GM21381 (cell line): Measurements from ENCODE around the gene PTPN12.
"Not testable (repeated sequence)": the region's sequence is repeated elsewhere in the genome, so short reads cannot be mapped to it uniquely, and the experiment has no call there.

ENCODE experiments used
- ATAC-seq: cut with Tn5 transposase; IDR thresholded peaks from one replicate; pipeline ENCODE4 v1.9.1; 2021; ENCODE audit warnings: mild to moderate bottlenecking, moderate library complexity; ENCODE audit not compliant: unreplicated experiment

PTPN12 gene

DNA sequence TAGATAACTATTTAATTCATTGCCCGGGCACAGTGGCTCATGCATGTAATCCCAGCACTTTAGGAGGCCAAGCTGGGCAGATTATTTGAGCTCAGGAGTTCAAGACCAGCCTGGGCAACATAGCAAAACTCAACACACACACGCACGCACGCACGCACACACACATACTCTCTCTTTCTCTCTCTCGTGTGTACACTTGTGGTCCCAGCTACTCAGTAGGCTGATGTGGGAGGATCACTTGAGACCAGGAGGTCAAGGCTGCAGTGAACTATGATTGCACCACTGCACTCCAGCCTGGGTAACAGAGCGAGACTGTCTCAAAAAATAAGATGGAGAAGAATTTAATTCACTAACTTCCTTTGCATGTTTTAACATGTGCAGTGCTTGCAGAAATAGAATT is 38.1 kb downstream of the PTPN12 start:
- ATAC-seq: no peak

DNA sequence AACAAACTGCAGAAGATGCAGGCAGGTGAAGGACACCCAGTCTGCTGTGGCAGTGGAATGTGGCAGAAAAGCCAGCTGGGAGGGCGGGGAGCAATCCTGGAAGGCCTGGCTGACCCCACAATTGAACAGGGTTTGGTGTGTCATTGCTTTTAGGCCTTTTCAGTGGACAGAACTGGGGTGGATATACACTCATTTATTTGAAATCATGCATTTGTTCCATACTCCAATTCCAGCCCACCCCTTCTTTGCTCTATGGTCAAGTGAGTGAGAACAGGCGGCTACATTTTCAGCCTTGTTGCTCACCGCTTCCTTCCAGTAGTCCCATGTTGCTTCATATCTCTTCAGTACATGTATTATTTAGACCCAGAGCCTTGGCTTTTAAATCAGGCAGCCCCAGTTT is 39.8 kb downstream of the PTPN12 start:
- no peak for ATAC-seq

DNA sequence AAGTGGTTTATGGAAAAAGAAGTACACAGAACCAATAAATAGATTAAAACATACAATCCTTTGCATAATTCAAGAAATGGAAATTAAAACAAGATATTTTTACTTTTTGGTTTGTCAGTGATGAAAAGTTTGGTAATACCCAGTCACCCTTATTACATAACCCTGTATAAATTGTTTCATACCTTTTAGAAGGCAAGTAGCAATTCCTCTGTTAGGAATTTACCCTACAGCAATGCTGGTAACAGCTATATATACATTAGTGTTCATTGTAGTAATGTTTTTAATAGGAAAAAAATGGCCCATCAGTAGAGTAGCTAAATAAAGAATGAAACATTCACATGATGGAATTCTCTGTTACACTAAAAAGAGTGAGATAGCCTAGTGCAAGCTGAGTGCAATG is 42.7 kb downstream of the PTPN12 start:
- ATAC-seq: no peak

DNA sequence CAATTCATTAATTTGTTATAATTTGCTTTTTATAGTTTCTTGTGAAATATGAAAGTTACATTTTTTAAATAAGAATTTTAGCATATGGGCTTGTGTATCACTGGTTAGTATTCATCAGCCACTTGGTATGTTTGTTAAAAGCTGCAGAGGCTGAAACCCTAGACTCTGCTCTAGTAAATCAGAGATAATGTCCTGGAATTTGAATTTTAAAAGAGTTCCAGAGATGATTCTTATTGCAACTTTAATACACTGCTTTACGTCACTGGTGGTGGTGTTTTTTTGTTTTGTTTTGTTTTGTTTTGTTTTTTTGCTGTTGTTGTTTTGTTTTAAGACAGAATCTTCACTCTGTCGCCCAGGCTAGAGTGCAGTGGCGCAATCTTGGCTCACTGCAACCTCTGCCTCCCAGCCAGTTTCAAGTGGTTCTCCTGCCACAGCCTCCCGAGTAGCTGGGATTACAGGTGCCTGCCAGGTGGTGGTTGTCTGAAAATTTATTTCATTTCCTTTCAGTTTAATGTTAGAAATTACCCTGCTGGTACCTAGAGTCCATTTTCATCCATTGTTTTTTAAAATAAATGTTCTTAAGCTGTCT is 43.8 kb downstream of the PTPN12 start:
- no peak for ATAC-seq

DNA sequence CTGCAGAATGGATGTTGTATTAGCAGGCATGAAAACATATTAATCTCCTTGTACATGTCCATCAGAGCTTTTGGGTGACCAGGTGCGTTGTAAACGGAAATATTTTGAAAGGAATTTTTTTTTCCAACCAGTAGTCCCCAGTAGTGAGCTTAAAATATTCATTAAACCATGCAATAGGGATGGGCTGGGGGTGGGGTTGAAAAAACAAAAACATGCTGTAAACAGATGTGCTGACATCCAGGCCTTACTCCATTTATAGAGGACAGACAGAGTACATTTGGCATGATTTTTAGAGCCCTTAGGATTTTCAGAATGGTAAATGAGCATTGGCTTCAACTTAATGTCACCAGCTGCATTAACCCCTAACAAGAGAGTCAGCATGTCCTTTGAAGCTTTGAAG is 50.2 kb downstream of the PTPN12 start:
- no peak for ATAC-seq

DNA sequence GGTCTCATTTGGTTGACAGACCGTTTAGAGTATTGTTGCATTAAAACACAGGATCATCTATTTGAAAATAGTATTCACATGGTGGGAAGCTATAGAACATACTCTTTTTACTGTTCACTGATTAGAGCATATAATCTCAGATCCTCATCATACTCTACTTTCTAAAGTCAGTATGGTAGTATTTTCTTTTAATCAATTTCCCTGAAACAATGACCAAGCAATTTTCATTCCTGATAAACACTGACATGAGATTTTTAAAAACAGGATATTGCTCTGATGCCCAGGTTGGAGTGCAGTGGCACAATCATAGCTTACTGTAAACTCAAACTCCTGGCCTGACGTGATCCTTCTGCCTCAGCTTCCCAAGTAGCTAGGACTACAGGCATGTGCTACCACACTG is 63.9 kb downstream of the PTPN12 start:
- ATAC-seq: no peak

DNA sequence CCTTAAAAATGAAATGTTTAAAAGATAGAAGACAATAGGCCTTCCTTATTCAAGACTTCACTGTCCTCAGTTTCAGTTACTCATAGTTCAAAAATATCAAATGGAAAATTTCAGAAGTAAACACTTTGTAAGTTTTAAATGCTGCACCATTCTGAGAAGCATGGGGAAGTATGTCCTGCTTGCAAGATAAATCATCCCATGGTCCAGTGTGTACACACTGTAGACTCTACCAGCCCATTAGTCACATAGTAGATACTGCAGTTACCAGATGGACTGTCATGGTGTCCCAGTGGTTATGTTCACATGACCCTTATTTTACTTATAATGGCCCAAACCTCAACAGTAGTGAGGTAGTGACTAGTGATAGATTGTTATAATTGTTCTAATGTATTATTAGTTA is 69.5 kb downstream of the PTPN12 start:
- no peak for ATAC-seq

DNA sequence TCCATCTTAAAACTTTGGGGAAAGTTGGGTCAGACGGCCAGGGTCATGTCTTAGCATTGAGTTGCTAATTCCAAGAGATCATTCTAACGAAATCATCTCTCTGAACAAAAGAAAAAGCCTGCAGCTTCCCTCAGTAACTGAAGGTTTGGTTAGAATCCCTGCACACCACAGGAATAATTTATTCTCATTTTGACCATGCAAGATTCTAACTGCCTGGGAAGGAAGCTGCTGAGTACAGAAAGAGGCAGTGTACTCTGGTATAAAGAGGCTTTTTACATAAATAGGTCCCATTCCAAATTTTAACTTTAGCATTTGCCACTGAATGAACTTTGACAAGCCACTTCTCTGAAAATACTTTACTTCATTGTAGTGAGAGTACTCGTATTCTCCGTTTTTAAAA is 82.2 kb downstream of the PTPN12 start:
- ATAC-seq: no peak

DNA sequence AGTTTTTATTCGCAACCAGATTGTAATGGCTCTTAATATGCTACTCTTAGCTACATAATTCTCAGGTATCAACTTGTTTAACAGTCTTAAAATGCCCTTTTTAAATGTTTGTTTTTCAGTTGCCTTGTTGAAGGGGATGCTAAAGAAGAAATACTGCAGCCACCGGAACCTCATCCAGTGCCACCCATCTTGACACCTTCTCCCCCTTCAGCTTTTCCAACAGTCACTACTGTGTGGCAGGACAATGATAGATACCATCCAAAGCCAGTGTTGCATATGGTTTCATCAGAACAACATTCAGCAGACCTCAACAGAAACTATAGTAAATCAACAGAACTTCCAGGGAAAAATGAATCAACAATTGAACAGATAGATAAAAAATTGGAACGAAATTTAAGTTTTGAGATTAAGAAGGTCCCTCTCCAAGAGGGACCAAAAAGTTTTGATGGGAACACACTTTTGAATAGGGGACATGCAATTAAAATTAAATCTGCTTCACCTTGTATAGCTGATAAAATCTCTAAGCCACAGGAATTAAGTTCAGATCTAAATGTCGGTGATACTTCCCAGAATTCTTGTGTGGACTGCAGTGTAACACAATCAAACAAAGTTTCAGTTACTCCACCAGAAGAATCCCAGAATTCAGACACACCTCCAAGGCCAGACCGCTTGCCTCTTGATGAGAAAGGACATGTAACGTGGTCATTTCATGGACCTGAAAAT is 89.7 kb downstream of the PTPN12 start:
- no peak for ATAC-seq

DNA sequence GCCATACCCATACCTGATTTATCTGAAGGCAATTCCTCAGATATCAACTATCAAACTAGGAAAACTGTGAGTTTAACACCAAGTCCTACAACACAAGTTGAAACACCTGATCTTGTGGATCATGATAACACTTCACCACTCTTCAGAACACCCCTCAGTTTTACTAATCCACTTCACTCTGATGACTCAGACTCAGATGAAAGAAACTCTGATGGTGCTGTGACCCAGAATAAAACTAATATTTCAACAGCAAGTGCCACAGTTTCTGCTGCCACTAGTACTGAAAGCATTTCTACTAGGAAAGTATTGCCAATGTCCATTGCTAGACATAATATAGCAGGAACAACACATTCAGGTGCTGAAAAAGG is 90.2 kb downstream of the PTPN12 start:
- ATAC-seq: no peak

DNA sequence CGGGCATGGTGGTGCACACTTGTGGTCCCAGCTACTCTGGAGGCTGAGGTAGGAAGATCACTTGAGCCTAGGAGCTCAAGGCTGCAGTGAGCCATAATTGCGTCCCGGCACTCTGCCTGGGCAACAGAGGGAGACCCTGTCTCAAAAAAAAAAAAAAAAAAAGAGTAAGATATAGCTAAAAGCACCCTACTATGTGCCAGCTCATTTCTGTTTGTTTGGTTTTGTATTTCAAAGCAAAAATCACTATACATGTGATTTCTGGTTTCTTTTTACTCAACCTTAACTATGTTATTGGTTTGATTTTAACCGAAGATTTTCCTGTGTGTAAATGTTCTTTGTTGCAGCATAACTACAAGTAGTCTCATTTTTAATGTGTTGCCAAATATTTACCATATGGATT is 92.7 kb downstream of the PTPN12 start:
- ATAC-seq: no peak

DNA sequence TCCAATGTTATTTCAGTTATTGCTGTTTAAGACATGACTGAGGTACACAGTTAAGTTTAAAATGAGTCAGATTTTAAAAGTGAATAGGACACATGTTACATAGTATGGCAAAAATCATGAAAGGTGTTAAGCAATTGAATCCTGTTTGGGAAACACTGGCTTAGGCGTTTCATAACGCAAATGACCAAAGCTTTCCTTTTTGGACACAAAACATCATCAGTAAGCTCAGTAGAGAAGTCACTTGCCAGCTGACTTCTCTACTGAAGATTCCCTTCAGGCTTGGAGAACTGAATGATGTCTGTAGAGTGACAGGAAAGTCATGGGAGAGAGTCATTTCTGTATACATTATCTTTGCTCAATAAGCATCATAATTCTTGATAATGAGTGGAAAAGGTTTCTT is 94.7 kb downstream of the PTPN12 start:
- no peak for ATAC-seq

DNA sequence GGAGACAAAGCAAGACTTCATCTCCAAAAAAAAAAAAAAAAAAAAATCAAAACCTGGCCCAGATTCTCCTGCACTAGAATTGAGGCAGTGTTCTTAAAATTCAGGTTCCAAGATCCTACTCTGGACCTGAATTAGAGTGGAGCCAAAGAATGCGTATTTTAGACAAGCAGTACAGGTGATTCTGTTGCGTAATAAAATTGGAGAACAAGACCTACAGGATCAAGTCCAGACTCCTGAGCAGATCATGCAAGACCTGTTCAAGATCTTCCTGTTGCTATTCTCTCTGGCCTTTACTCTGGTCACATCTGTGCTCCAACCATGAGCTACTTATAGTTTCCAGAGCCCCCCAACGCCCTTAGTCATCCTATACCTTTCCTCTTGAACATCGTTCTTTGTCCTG is 107.7 kb downstream of the PTPN12 start:
- ATAC-seq: no peak

DNA sequence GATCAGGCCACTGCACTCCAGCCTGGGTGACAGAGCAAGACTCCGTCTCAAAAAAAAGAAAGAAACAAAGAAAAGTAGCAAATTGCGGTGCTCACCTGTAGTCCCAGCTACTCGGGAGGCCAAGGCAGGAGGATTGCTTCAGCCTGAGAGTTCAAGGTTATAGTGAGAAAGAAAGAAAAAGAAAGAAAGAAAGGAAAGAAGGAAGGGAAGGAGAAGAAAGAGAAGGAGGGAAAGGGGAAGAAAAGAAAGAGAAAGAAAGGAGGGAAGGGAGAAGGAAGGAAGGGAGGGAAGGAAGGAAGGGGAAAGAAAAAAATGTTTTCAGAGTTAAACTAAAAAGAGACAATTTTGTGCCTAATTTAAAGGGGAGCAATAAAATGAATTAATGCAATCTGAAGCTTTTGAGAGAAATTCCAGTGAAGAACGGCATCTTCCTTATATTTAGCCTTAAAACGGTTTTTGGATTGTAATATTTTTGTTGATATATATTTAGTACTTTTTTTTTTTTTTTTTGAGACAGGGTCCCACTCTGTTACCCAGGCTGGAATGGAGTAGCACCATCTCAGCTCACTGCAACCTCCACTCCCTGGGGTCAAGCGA is 111.7 kb downstream of the PTPN12 start:
- ATAC-seq: no peak

DNA sequence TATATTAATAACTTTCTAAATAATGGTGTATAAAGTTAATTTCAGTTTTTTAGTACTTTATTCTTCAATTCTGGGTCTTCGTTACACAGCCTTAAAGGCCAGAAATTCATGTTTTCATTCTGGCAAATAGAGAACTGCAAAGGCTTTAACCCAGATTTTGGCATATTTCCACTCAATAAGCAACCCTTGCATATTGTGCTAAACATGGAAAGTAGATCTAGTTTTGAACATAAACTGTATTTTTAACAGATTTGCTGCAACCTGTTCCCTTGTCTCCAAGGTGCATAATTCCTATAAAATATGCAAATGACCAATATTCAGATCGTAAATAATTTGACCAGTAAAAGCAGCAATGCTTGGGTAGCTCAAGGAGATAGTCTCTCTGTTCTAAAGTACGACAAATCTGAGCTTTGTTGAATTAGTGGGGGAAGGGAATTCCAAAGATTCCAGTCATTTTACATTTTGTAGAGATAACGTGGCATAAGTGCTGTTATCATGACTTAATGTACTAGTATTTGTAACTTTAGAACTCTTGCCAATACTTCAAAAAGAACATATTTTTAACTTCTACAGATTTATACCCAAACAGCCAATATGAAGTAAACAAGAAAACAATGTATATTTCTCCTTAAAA is 112.7 kb downstream of the PTPN12 start:
- no peak for ATAC-seq

DNA sequence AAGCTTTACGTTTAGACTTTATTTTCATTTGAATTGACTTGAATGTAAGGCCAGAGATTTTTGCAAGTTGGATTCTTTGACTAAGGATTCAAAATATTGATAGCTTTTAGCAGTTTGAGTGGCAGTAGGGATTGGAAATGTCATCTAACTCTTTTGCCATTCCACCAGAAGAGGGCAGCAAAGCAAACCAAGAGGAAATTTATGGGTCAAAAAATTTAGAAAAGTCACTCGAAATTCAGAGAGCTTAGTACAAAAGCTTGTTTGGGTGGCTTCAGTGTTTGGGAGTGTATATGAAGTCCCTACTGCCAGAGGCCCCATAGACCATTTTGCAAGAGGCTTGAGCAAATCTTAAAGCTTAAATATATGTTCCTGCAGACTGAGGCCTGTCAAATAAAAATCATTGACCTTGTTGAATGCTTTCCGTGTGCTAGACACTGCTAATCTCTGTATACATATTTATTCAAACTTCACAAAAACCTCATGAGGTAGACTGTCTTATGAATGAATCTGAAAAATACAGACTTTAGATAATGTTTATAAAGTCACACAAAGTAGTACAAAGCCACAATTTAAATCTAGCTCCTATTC is 114.6 kb downstream of the PTPN12 start:
- no peak for ATAC-seq

DNA sequence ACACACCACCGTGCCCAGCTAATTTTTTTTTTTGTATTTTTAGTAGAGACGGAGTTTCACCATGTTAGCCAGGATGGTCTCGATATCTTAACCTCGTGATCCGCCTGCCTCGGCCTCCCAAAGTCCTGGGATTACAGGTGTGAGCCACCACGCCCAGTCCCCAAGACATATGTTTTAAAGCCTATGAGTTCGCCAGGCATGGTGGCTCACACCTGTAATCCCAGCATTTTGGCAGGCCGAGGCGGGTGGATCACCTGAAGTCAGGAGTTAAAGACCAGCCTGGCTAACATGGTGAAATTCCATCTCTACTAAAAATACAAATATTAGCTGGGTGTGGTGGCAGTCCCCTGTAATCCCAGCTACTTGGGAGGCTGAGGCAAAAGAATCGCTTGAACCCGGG is 115.7 kb downstream of the PTPN12 start:
- ATAC-seq: not testable (repeated sequence)

DNA sequence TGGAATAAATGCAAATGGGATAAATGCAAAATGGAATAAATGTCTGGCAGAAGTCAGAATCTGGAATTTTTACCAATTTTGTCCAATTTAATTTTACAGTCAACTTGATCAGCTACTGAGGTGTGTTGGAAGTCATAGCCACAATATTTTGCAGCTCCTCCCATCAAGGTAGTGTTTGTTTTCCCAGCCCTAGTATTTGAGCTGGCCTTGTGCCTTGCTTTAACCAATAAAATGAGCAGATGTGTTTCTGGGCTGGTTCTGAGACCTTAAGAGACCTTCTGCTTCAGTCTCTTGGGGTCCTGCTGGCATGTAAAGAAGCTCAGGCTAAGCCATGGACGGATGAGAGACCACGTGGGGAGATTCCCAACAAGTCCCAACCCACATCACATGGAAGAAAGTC is 116.5 kb downstream of the PTPN12 start:
- no peak for ATAC-seq

DNA sequence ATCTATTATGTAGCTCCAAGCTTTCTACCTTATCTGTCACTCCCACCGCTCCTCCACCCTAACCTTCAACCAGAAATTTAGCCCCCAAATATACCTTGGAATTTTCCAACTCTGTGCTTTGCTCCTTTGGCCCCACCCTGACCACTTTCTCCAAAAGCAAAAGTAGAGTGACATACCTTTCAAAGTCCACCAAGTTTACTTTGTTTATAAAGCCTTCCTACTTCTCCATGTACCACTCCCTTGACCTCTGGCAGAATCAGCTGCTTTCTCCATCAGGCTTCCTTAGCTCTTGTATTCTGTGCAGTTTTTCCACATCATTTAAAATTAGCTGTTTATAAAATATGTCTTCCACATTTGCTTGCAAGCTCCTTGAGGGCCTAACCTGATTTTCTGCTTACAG is 118.3 kb downstream of the PTPN12 start:
- ATAC-seq: no peak

DNA sequence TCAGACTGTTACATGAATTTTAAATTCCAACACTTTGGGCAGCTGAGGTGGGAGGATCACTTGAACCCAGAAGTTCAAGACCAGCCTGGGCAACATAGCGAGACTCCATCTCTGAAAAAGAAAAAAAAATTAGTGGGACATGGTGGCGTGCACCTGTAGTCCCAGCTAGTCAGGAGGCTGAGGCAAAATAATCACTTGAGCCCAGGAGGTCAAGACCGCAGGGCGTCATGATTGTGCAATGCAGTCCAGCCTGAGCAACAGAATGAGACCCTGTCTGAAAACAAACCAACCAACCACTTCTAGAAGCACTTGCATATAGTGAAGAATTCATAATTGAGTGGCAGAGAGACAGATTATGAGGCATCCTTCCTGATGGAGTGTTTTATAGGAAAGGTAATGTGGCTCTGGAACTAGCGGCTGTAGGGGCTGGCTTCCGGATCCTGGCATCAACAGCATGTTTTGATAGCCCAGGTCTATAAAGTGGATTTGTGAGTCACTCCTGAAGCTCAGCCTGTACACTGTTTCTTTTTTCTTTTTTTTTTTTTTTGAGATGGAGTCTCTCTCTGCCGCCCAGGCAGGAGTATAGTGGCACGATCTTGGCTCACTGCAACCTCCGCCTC is 118.9 kb downstream of the PTPN12 start:
- ATAC-seq: no peak

DNA sequence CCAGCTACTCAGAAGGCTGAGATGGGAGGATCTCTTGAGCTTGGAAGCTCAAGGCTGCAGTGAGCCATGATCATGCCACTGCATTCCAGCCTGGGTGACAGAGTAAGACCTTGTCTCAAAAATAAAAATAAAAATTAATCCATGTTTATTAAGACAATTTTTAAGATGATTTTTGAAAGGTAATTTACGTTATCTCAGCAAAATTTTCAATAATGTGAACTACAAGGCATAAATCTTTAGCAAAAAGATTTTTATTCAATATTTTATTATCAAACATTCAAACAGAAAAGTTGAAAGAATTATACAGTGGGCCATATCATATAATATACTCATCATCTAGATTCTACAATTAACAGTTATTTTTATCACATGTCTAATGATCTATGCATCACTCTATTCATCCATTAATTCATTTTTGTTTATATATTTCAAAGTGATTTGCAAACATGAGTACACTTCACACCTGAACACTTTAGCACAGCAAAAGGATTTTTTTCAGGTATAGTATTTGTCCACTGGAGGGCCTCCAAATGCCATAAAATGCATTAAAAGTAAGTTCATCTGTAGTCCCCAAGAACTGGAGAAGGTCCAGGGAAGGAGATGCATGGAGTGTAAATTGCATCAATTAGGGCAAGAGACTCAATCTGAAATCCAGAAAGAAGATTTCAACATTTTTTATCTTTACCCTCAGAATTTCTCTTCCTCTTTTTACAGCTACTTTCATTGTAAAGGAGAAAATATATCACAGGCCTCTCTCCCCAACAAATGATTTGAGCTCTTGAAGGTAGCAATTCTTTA is 120.5 kb downstream of the PTPN12 start:
- no peak for ATAC-seq
